IMR-90 (cell line): ENCODE data around the gene ASCL5. TPM values are rescaled to one million over a fixed set of nuclear protein-coding genes. Genes with fewer than 3 reads are reported as not detected.

Experiments
- ATAC-seq: fragments of 200-7000 bp; cut with Tn5 transposase; 2 replicates; pipeline ENCODE4 v1.9.1; 2020; ENCODE audit warnings: low read depth, mild to moderate bottlenecking, moderate library complexity
- BruUV-seq: library from RNA; stranded (reverse); fragments of 400-500 nt; replicated peaks from 2 replicates; lab custom pipeline; 2021; lab: Mats Ljungman, UMichigan
- CTCF ChIA-PET: fragments of 300-600 bp; formaldehyde crosslinking; extraction: SDS; loops from one replicate; lab custom pipeline; 2021; ENCODE audit warnings: antibody characterized with exemption; lab: Yijun Ruan, JAX
- POLR2A ChIA-PET: fragments of 300-600 bp; sonication (Branson Sonifier 250); formaldehyde crosslinking; loops from one replicate; lab custom pipeline; 2022; ENCODE audit warnings: antibody characterized with exemption; ENCODE audit not compliant: unreplicated experiment; lab: Charles Lee
- DNase-seq: peaks from one replicate; pipeline ENCODE4 v3.0.0; 2013
- H2AFZ ChIP-seq: replicated peaks from 2 replicates; pipeline ENCODE3; 2013; ENCODE audit warnings: low read length, mild to moderate bottlenecking; ENCODE audit not compliant: poor library complexity
- H2AK5ac ChIP-seq: 2 replicates; pipeline ENCODE4 v1.6.1; 2013; ENCODE audit warnings: low read depth, low read length, inconsistent platforms
- H2AK9ac ChIP-seq: replicated peaks from 2 replicates; pipeline ENCODE3; 2013; ENCODE audit warnings: mild to moderate bottlenecking, low read depth, low read length, moderate library complexity; ENCODE audit not compliant: poor library complexity
- H2BK120ac ChIP-seq: 2 replicates; pipeline ENCODE4 v1.6.1; 2013; ENCODE audit warnings: low read depth, low read length, inconsistent platforms
- H2BK15ac ChIP-seq: 3 replicates; pipeline ENCODE4 v1.6.1; 2013; ENCODE audit warnings: low read depth, low read length, inconsistent platforms
- H2BK20ac ChIP-seq: 2 replicates; pipeline ENCODE4 v1.6.1; 2013; ENCODE audit warnings: low read depth, mild to moderate bottlenecking, inconsistent platforms, low read length, moderate library complexity
- H2BK5ac ChIP-seq: 2 replicates; pipeline ENCODE4 v1.6.1; 2013; ENCODE audit warnings: mild to moderate bottlenecking, low read depth, low read length, inconsistent platforms; ENCODE audit not compliant: poor library complexity, severe bottlenecking
- H3K14ac ChIP-seq: replicated peaks from 2 replicates; pipeline ENCODE4 v1.6.1; 2013; ENCODE audit warnings: low read depth, low read length, inconsistent platforms
- H3K18ac ChIP-seq: 2 replicates; pipeline ENCODE4 v1.6.1; 2013; ENCODE audit warnings: low read depth, low read length, control low read depth
- H3K23ac ChIP-seq: 2 replicates; pipeline ENCODE4 v1.6.1; 2013; ENCODE audit warnings: low read depth, low read length, inconsistent platforms
- H3K27ac ChIP-seq: 2 replicates; pipeline ENCODE4 v1.5.1; 2013; ENCODE audit warnings: mild to moderate bottlenecking, control low read depth, low read length; ENCODE audit not compliant: insufficient read depth
- H3K27me3 ChIP-seq: 2 replicates; pipeline ENCODE4 v1.6.1; 2013; ENCODE audit warnings: low read length; ENCODE audit not compliant: control insufficient read depth, insufficient read depth
- H3K36me3 ChIP-seq: 2 replicates; pipeline ENCODE4 v1.6.1; 2013; ENCODE audit warnings: low read length, mixed read lengths; ENCODE audit not compliant: control insufficient read depth, insufficient read depth
- H3K4ac ChIP-seq: 2 replicates; pipeline ENCODE4 v1.6.1; 2013; ENCODE audit warnings: low read depth, low read length, inconsistent platforms
- H3K4me1 ChIP-seq: 2 replicates; pipeline ENCODE4 v1.6.1; 2013; ENCODE audit warnings: low read length, mixed read lengths; ENCODE audit not compliant: control insufficient read depth, insufficient read depth
- H3K4me2 ChIP-seq: 2 replicates; pipeline ENCODE4 v1.6.1; 2013; ENCODE audit warnings: low read depth, mild to moderate bottlenecking, control low read depth, low read length, moderate library complexity
- H3K4me3 ChIP-seq: 2 replicates; pipeline ENCODE4 v1.5.1; 2013; ENCODE audit warnings: low read depth, mild to moderate bottlenecking, control low read depth, low read length, moderate library complexity; ENCODE audit not compliant: insufficient read depth
- H3K56ac ChIP-seq: 2 replicates; pipeline ENCODE4 v1.6.1; 2013; ENCODE audit warnings: low read length, inconsistent platforms; ENCODE audit not compliant: insufficient read depth; ENCODE audit errors: extremely low read depth
- H3K79me1 ChIP-seq, 2 experiments: 2 replicates each; pipeline ENCODE4 v1.6.1; 2013; ENCODE audit warnings: low read length in 2 of 2, inconsistent platforms in 1 of 2, low read depth in 1 of 2
- H3K9ac ChIP-seq: 2 replicates; pipeline ENCODE4 v1.6.1; 2013; ENCODE audit warnings: low read depth, low read length, control low read depth
- H3K9me1 ChIP-seq: 2 replicates; pipeline ENCODE4 v1.6.1; 2013; ENCODE audit warnings: low read length, inconsistent platforms; ENCODE audit not compliant: insufficient read depth
- H3K9me3 ChIP-seq: 2 replicates; pipeline ENCODE4 v1.6.1; 2013; ENCODE audit warnings: low read length; ENCODE audit not compliant: control insufficient read depth, insufficient read depth
- H4K20me1 ChIP-seq: 2 replicates; pipeline ENCODE4 v1.6.1; 2013; ENCODE audit warnings: low read length, inconsistent platforms; ENCODE audit not compliant: insufficient read depth
- H4K5ac ChIP-seq: 2 replicates; pipeline ENCODE4 v1.6.1; 2013; ENCODE audit warnings: mild to moderate bottlenecking, low read depth, low read length, control low read depth
- H4K8ac ChIP-seq, 2 experiments: 2 replicates each; pipeline ENCODE4 v1.6.1; 2013; ENCODE audit warnings: low read depth in 2 of 2, low read length in 2 of 2, control low read depth in 1 of 2, inconsistent platforms in 1 of 2
- H4K91ac ChIP-seq: 2 replicates; pipeline ENCODE4 v1.6.1; 2013; ENCODE audit warnings: low read depth, low read length, inconsistent platforms; ENCODE audit not compliant: insufficient read depth
- CEBPB ChIP-seq: IDR thresholded peaks from 2 replicates; pipeline ENCODE4 v1.6.1; 2012; ENCODE audit warnings: low read depth, low read length, improper control_type of control experiment
- WGBS, 2 experiments: methylation state at CpG; one replicate each; pipeline versions ENCODE4 v1.1.5 to v1.1.7; 2013; ENCODE audit warnings: missing lambda C conversion rate in 2 of 2; ENCODE audit not compliant: insufficient read length in 1 of 2; ENCODE audit errors: extremely low coverage in 2 of 2; 5-methylcytosine and 5-hydroxymethylcytosine counted together
- dilution Hi-C: fragments of 300-500 bp; cut with HindIII; formaldehyde crosslinking; loops from one replicate; pipeline ENCODE4 v1.14.3; 2018; ENCODE audit warnings: low sequenced_read_pairs; ENCODE audit not compliant: unreplicated experiment
- in situ Hi-C: fragments of 300-500 bp; cut with MboI; formaldehyde crosslinking; loops from 3 replicates; pipeline ENCODE4 v1.14.3; 2019; ENCODE audit warnings: low sequenced_read_pairs, inconsistent platforms, mixed read lengths
- intact Hi-C: fragments of 100-400 bp; cut with micrococcal nuclease; formaldehyde crosslinking; loops from 2 replicates; pipeline ENCODE4 v1.10.0; 2022
- polyA plus RNA-seq, 3 experiments: library from polyadenylated mRNA; depleted of rRNA; stranded (reverse); fragments of >200 nt; gene quantifications; 2 replicates each; pipeline ENCODE4 v1.2.3, GENCODE V29; 2012; ENCODE audit warnings: low replicate concordance in 1 of 3
- total RNA-seq: library from RNA; depleted of rRNA; stranded (reverse); fragments of >200 nt; gene quantifications from 2 replicates; pipeline ENCODE4 v1.2.3, GENCODE V29; 2012

Gene ASCL5
- total and polyA plus RNA-seq, 2 of the 4 experiments (the other 2 are of a cell fraction) = not detected

DNA sequence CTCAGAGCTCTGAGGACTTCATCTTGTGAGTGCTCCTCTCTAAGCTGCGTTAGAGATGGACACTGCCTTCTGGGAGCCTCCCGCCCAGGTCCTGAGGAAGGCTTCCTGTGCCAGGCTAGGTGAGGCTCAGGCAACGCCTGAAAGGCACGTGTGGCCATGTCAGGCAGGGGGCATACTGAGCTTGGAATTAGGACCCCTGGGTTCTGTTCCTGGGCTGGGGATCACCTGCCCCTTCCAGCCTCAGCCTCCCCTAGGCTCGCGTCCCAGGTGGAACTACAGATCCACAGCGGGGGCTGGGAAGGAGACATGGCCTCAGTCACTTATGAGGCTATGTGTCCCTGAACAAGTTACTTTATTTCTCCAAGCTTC lies 10.0 kb upstream of the ASCL5 start:
- no peak overlapping the region for H2BK120ac ChIP-seq
- H3K56ac ChIP-seq = no peak overlapping the region
- H3K4me3 ChIP-seq = no peak overlapping the region
- H3K4me1 ChIP-seq = peaks cover 13% of the 10 kb centered on the region
- ChIA-PET POLR2A (no interaction called here), CTCF (interaction anchor here (0.7 kb wide), 1 partner anchor 615 kb away, joined by 3 read pairs; no protein-coding TSS in a partner anchor)
- H3K9me1 ChIP-seq = peaks cover 22% of the 10 kb centered on the region
- H4K91ac ChIP-seq = no peak overlapping the region
- ATAC-seq (no peak), DNase-seq (no peak)
- peak overlapping the region; percentile 8; the same call in 1 of the 2 replicates for H3K18ac ChIP-seq
- H4K20me1 ChIP-seq = peaks cover 30% of the 10 kb centered on the region
- peak overlapping the region; percentile 53; the same call in 1 of the 2 replicates for H3K4ac ChIP-seq
- no peak overlapping the region for H4K8ac ChIP-seq
- H2BK5ac ChIP-seq = peak overlapping the region; percentile 32
- H3K27ac ChIP-seq = peak overlapping the region; percentile 32; the same call in 1 of the 2 replicates
- H2BK15ac ChIP-seq = peak overlapping the region; percentile 52; the same call in 1 of the 3 replicates
- TF ChIP-seq CEBPB = no peak
- no peak overlapping the region for H3K4me2 ChIP-seq
- H2AK9ac ChIP-seq = peak overlapping the region; percentile 70
- H3K79me1 ChIP-seq = peaks cover 0 to 18% of the 10 kb centered on the region in 2 experiments; a peak in 2 of 4 replicates
- no peak overlapping the region for H4K5ac ChIP-seq
- intact Hi-C loops = loop anchor here (1.0 kb wide), 1 partner anchor 17 kb away; the partner anchor contains the start of gene TMEM9
- no CpG with 5 or more reads among the region's 7 CpGs for WGBS, 2 experiments
- H3K23ac ChIP-seq = no peak overlapping the region
- H3K27me3 ChIP-seq = no peaks in the 10 kb centered on the region
- dilution Hi-C loops = no loop called here
- peaks cover 42% of the 10 kb centered on the region for H3K36me3 ChIP-seq
- no peak overlapping the region for H2BK20ac ChIP-seq
- in situ Hi-C loops = no loop called here
- no peak overlapping the region for H2AFZ ChIP-seq
- no peak overlapping the region for H3K9ac ChIP-seq
- no peak overlapping the region; the same call in 1 of the 2 replicates for H3K14ac ChIP-seq
- no peaks in the 10 kb centered on the region for H3K9me3 ChIP-seq
- no TSS peak for BruUV-seq
- peak overlapping the region; percentile 87 for H2AK5ac ChIP-seq
